Parietal lobe (tissue), 1 donor: ENCODE measurements around the gene SLC25A27. TPM values are rescaled to one million over a fixed set of nuclear protein-coding genes. Genes with fewer than 3 reads are reported as not detected.

Experiments used
- total RNA-seq: library from RNA; depleted of rRNA; stranded (reverse); fragments of >200 nt; gene quantifications from one replicate; pipeline ENCODE4 v1.2.3, GENCODE V29; 2014

The SLC25A27 gene, protein sequence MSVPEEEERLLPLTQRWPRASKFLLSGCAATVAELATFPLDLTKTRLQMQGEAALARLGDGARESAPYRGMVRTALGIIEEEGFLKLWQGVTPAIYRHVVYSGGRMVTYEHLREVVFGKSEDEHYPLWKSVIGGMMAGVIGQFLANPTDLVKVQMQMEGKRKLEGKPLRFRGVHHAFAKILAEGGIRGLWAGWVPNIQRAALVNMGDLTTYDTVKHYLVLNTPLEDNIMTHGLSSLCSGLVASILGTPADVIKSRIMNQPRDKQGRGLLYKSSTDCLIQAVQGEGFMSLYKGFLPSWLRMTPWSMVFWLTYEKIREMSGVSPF
- 57.6 TPM for total RNA-seq

DNA sequence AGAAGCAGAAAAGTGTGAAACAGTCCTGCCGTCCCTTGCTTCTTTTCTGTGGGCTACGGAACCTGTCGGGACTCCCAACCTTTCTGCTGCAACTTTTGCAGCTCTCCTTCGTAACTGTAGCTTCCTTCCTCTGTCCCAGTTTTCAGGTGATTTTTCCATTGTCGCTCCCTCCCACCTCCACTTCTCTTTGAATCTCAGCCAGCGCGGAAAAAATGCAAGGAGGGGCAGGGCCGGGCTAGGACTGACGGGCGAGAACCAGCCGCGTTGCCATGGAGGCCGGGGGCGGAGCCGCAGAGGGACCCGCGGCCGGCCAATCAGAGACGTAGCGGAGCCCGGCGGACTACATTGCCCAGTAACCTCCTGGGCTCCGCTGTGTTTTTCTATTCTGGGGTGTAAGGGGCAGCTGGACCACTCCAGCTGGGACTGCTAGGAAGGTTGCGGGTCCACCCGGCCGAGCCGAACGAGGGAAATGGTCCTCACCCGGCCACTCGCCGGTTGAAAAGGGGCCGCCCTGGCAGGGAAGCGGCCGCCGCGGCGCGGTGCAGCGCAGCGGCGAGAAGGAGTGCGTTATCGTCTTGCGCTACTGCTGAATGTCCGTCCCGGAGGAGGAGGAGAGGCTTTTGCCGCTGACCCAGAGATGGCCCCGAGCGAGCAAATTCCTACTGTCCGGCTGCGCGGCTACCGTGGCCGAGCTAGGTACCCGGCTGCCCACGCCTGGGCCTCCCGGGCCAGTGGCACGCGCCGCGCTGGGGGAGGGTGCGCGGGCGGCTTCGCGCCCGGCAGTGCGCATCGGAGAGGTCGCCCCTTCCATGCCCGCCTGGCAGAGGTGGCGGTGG is at the start of gene SLC25A27, which contains the start of gene CYP39A1:
Gene SLC25A27, plus strand, starts transcription at position 373 of the 836 bp plus-strand sequence. Its CDS starts 218 bp downstream, at position 591.
Gene CYP39A1, minus strand, starts transcription at position 216 of the 836 bp plus-strand sequence. CDS start 236 bp downstream, outside the sequence.

DNA sequence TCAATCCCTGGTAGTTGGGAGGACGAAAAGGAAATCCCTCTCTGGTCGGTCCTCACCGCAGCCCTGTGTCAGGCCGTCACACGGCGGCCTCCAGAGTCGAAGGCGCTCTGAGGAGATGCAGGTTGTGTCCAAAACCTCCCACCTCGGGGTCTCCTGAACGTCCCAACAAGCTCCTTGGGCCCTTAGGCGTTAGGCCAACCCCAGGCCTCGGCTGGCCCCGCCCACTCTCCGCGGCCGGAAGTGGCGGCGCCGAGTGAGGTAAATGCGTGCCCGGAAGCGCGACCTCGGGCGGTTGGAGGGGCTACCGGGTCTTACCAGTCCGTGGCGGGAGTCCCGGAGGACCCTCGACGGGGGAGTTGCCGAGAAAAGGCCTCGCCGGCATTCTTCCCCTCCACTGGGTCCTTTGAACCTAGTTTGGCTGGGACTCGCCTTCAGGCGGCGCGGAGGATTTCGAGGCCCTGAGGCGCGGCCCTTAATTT is 34.9 kb downstream of the SLC25A27 start, which contains the start of gene TDRD6:
Gene TDRD6, plus strand, starts transcription at position 267 of the 479 bp plus-strand sequence. CDS start 244 bp downstream, outside the sequence.

Other genes starting within 250 kb of the SLC25A27 start
- 7.5 TPM for gene RCAN2, start 161.5 kb upstream of the SLC25A27 start, total RNA-seq
- 3.1 TPM for gene CYP39A1, start 157 bp upstream of the SLC25A27 start, total RNA-seq
- 2.5 TPM for gene TDRD6, start 34.9 kb downstream of the SLC25A27 start, total RNA-seq
- gene PLA2G7, start 82.4 kb downstream of the SLC25A27 start, total RNA-seq: 1.9 TPM
- gene ANKRD66, start 94.0 kb downstream of the SLC25A27 start, total RNA-seq: 0.31 TPM
- gene MEP1A, start 140.4 kb downstream of the SLC25A27 start, total RNA-seq: not detected